K562 (cell line): ENCODE data around the gene SGMS1. TPM values are rescaled to one million over a fixed set of nuclear protein-coding genes. Genes with fewer than 3 reads are reported as not detected.
A peak's percentile ranks its signal among the peaks of the same experiment; 100 is the strongest.

Source experiments
- ATF3 ChIP-seq, 2 experiments: fragments of 450-650 bp in 1 of 2; sonication (generic) in 1 of 2; formaldehyde crosslinking in 1 of 2; IDR thresholded peaks in 1 of 2; conservative IDR thresholded peaks in 1 of 2; 2 replicates each; pipeline versions ENCODE4 v1.6.1 to v1.8.1; 2016 to 2023; ENCODE audit warnings: mild to moderate bottlenecking in 2 of 2, moderate library complexity in 2 of 2, inconsistent platforms in 1 of 2, missing genetic modification reagents in 1 of 2
- CBFA2T2 ChIP-seq: fragments of 450-650 bp; conservative IDR thresholded peaks from 2 replicates; pipeline ENCODE4 v1.6.1; 2017; ENCODE audit warnings: mild to moderate bottlenecking
- DEAF1 ChIP-seq: fragments of 450-650 bp; formaldehyde crosslinking; IDR thresholded peaks from 2 replicates; pipeline ENCODE4 v1.4.0; 2020; ENCODE audit warnings: mild to moderate bottlenecking, moderate library complexity
- HNRNPK ChIP-seq: fragments of 200-400 bp; formaldehyde crosslinking; IDR thresholded peaks from one replicate; pipeline ENCODE4 v1.6.1; 2018; ENCODE audit warnings: mild to moderate bottlenecking, low read depth, low read length; ENCODE audit not compliant: poor library complexity, severe bottlenecking
- KDM5B ChIP-seq: fragments of 200-600 bp; sonication (generic); IDR thresholded peaks from 2 replicates; pipeline ENCODE4 v1.6.1; 2012; ENCODE audit warnings: low read depth, mild to moderate bottlenecking, moderate library complexity, low read length, control low read depth, inconsistent platforms; ENCODE audit not compliant: insufficient replicate concordance
- NFE2L1 ChIP-seq: fragments of 450-650 bp; IDR thresholded peaks from 2 replicates; pipeline ENCODE4 v1.6.1; 2016; ENCODE audit warnings: missing genetic modification characterization, low read depth, mild to moderate bottlenecking, missing compliant biosample characterization, moderate library complexity, borderline replicate concordance
- NR3C1 ChIP-seq: sonication (generic); formaldehyde crosslinking; IDR thresholded peaks from 2 replicates; pipeline ENCODE4 v1.8.1; 2022; ENCODE audit warnings: missing genetic modification reagents
- RUNX1 ChIP-seq: sonication (generic); IDR thresholded peaks from 2 replicates; pipeline ENCODE4 v1.6.1; 2016; ENCODE audit warnings: antibody characterized with exemption, low read depth
- SPI1 ChIP-seq: IDR thresholded peaks from 2 replicates; pipeline ENCODE4 v1.6.1; 2011; ENCODE audit warnings: low read depth, low read length, control low read depth, borderline replicate concordance
- ZBTB33 ChIP-seq: sonication (generic); formaldehyde crosslinking; IDR thresholded peaks from 2 replicates; pipeline ENCODE4 v1.8.1; 2023; ENCODE audit warnings: mild to moderate bottlenecking, missing genetic modification reagents
- ZKSCAN1 ChIP-seq: fragments of 150-350 bp; IDR thresholded peaks from 2 replicates; pipeline ENCODE4 v1.6.1; 2016; ENCODE audit warnings: low read depth, low read length
- ZNF124 ChIP-seq: sonication (generic); formaldehyde crosslinking; IDR thresholded peaks from 2 replicates; pipeline ENCODE4 v1.8.1; 2022; ENCODE audit warnings: missing genetic modification reagents
- ZNF584 ChIP-seq: fragments of 200-800 bp; sonication (Bioruptor generic); IDR thresholded peaks from 2 replicates; pipeline ENCODE4 v1.6.1; 2016; ENCODE audit warnings: low read depth, mild to moderate bottlenecking, missing genetic modification characterization, missing compliant biosample characterization
- polyA plus RNA-seq, 8 experiments: library from polyadenylated mRNA; depleted of rRNA in 4 of 8; stranded (reverse) in 5 of 8; unstranded in 3 of 8; fragments of >200 nt; fragmentation: Nextera tagmentation in 2 of 8; fragmentation: Illumina TruSeq in 1 of 8; extraction: Ambion mirVana in 2 of 8; extraction: Trizol in 1 of 8; gene quantifications; 2 replicates each; pipeline versions ENCODE4 v1.2.1 to v1.2.3, GENCODE V29; 2011 to 2014; ENCODE audit warnings: inconsistent platforms in 1 of 8, missing spikeins in 1 of 8
- total RNA-seq, 7 experiments: library from RNA; depleted of rRNA in 6 of 7; stranded (reverse); fragments of >200 nt in 6 of 7; fragmentation: Illumina TruSeq in 2 of 7; extraction: Trizol in 2 of 7; gene quantifications; 2 replicates each; pipeline versions ENCODE4 v1.2.1 to v1.2.3, GENCODE V29; 2011 to 2021; ENCODE audit warnings: low replicate concordance in 1 of 7
- TF ChIP-seq, protein P1 (sequence below): fragments of 450-650 bp; conservative IDR thresholded peaks from 2 replicates; pipeline ENCODE4 v1.6.1; 2016; ENCODE audit warnings: missing genetic modification characterization, low read depth, mild to moderate bottlenecking, control low read depth, missing compliant biosample characterization
- TF ChIP-seq, protein P2 (sequence below), 2 experiments: fragments of 200-800 bp in 1 of 2; sonication (Bioruptor generic) in 1 of 2; sonication (generic) in 1 of 2; formaldehyde crosslinking in 1 of 2; IDR thresholded peaks in 1 of 2; conservative IDR thresholded peaks in 1 of 2; 2 replicates each; pipeline versions ENCODE4 v1.5.0 to v1.6.1; 2016 to 2020; ENCODE audit warnings: missing compliant biosample characterization in 1 of 2, missing genetic modification characterization in 1 of 2, missing genetic modification reagents in 1 of 2
- TF ChIP-seq, protein P3 (sequence below): fragments of 450-650 bp; IDR thresholded peaks from 2 replicates; pipeline ENCODE4 v1.6.1; 2016; ENCODE audit warnings: antibody characterized with exemption

The SGMS1 gene
- total and polyA plus RNA-seq, 9 of the 15 experiments (the other 6 are each of a cell fraction or from before 2014, with no cell fraction given) = 22.6 to 232 (median 82.2) TPM

GRCh38 chr10:50577681-50578350 is 45.9 kb downstream of the SGMS1 start (continued):
- no peak for TF ChIP-seq ZNF124 (CRISPR knock-in tag)
- peak; percentile 84 for TF ChIP-seq ATF3 (IDR thresholded peaks at IDR 0.05)
- TF ChIP-seq ATF3 (CRISPR knock-in tag; conservative IDR thresholded peaks at IDR 0.05) = 0 out of 2 replicates have a peak, but pooled peaks have one; percentile 65
- TF ChIP-seq, protein P1, sequence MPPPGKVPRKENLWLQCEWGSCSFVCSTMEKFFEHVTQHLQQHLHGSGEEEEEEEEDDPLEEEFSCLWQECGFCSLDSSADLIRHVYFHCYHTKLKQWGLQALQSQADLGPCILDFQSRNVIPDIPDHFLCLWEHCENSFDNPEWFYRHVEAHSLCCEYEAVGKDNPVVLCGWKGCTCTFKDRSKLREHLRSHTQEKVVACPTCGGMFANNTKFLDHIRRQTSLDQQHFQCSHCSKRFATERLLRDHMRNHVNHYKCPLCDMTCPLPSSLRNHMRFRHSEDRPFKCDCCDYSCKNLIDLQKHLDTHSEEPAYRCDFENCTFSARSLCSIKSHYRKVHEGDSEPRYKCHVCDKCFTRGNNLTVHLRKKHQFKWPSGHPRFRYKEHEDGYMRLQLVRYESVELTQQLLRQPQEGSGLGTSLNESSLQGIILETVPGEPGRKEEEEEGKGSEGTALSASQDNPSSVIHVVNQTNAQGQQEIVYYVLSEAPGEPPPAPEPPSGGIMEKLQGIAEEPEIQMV (tag) = 0 out of 2 replicates have a peak, but pooled peaks have one; percentile 23
- TF ChIP-seq ZNF584 (CRISPR knock-in tag) = peak; percentile 95
- peak; percentile 34; the same call in 1 of the 2 replicates for TF ChIP-seq RUNX1
- no peak for TF ChIP-seq HNRNPK
- 0 out of 2 replicates have a peak, but pooled peaks have one; percentile 15 for TF ChIP-seq DEAF1
- peak; percentile 69; the same call in 1 of the 2 replicates for TF ChIP-seq ZKSCAN1
- TF ChIP-seq ZBTB33 = no peak
- TF ChIP-seq, protein P2, sequence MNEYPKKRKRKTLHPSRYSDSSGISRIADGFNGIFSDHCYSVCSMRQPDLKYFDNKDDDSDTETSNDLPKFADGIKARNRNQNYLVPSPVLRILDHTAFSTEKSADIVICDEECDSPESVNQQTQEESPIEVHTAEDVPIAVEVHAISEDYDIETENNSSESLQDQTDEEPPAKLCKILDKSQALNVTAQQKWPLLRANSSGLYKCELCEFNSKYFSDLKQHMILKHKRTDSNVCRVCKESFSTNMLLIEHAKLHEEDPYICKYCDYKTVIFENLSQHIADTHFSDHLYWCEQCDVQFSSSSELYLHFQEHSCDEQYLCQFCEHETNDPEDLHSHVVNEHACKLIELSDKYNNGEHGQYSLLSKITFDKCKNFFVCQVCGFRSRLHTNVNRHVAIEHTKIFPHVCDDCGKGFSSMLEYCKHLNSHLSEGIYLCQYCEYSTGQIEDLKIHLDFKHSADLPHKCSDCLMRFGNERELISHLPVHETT (CRISPR knock-in tag; conservative IDR thresholded peaks at IDR 0.05 in 1 of 2, IDR thresholded peaks at IDR 0.05 in 1 of 2) = peak in 1 of 2 experiments; percentile 78; a peak in 2 of 4 replicates
- peak; percentile 89 for TF ChIP-seq CBFA2T2
- peak; percentile 31 for TF ChIP-seq KDM5B
- TF ChIP-seq, protein P3, sequence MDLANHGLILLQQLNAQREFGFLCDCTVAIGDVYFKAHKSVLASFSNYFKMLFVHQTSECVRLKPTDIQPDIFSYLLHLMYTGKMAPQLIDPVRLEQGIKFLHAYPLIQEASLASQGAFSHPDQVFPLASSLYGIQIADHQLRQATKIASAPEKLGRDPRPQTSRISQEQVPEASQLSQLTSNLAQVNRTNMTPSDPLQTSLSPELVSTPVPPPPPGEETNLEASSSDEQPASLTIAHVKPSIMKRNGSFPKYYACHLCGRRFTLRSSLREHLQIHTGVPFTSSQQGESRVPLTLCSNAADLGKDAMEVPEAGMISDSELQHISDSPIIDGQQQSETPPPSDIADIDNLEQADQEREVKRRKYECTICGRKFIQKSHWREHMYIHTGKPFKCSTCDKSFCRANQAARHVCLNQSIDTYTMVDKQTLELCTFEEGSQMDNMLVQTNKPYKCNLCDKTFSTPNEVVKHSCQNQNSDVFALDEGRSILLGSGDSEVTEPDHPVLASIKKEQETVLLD = peak; percentile 90
- no peak for TF ChIP-seq NR3C1 (CRISPR knock-in tag)
- TF ChIP-seq NFE2L1 (tag) = no peak; the same call in 1 of the 2 replicates
- no peak for TF ChIP-seq SPI1
